ENCODE measurements around the gene MEIOSIN.
"Not testable (repeated sequence)": the region's sequence is repeated elsewhere in the genome, so short reads cannot be mapped to it uniquely, and the experiment has no call there.

MEIOSIN gene, protein sequence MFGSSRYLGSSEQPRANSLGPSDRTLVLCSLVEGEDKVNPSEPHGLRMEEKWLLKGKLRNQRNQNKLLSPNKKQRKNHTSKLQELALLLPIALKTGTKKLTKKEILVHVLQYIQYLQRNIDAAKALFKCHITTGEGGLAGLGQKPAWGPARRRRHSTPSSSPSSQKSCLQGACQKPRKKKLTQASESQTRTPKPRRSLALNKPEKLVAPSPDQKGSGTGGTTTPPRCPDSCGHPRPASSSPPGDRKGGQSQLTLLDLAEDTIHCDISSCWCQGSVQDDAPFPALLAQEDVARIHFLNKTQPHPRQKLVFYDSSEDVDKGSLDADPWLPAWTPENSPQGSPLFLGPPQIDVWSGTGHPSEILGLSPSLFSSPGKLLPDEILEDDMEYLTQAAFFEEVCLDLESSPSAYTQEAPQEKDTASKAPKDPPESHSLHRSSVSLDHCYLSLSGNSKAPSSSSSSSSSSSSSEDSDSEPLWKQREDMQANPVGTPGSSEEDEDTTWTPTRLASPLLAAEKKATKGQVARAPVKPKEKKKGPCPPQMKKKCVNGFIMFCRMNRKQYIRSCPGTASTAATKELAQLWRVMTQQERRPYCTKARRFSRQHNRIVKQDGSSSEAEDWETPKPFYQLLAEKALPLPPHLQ

DNA sequence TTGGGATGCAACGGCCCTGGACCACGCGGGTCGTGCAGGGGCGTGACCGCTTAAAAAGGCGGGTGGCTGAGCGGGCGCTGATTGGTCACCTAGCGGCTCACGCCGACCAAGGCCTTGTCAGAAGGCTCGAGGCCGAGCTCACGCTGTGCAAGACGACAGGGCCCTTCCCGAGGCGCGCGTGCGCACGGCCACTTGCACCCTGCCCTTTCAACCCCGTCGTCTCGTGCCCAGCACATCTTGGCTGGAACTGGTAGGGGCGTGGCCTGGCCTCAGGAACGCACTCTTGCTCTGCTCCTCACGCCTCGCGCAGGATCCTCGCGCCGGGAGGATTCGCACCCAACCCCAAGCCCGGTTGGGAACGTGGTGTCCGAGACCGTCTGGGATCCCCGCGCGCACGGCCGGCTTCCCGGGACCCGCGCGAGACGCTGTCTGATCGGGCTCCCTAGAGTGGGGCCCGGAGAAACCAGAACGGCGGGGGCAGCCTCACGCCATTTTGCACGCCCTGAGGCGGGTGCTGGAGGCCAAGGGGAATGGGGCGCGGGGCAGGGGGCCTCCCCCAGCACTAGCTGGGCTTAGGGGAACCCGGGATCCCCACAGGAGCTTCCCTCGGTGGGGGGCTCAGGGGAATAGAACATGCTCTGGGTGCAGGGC, at the start of gene MEIOSIN:
MEIOSIN (plus strand) TSS at position 280 of the 651 bp plus-strand sequence. CDS start 1,938 bp downstream, outside the sequence.
- DNase-seq = no peak

DNA sequence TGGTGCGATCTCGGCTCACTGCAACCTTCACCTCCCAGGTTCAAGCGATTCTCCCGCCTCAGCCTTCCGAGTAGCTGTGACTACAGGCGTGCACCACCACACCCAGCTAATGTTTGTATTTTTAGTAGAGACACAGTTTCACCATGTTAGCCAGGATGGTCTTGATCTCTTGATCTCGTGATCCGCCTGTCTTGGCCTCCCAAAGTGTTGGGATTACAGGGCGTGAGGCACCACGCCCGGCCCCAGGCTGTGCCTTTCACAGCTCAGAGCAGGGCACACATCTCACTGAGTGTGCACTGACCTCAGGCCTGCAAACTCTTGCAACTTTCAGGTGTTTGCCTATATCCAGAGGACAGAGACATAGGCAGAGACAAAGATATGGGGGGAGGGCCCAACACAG, 48.2 kb upstream of the MEIOSIN start:
- DNase-seq = not testable (repeated sequence)

DNA sequence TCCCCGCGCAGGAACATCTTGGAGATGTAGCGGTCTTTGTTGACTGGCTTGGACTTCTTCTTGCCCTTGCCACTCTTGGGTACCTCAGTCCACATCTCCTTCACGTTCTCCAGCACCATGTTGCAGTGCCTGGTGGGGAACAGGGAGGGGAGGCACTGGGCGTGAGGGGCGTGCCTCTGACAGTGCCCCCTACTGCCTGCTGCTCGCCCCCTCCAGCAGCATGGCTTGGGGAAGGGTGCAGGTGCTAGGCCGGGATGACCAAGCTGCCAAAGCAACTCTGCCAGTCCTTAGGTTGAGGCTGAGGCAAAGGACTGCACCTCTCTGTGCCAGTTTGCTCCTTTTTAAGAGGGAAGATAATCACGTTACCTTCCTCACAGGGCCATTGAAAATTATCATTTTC, 45.6 kb upstream of the MEIOSIN start:
- no peak for DNase-seq

DNA sequence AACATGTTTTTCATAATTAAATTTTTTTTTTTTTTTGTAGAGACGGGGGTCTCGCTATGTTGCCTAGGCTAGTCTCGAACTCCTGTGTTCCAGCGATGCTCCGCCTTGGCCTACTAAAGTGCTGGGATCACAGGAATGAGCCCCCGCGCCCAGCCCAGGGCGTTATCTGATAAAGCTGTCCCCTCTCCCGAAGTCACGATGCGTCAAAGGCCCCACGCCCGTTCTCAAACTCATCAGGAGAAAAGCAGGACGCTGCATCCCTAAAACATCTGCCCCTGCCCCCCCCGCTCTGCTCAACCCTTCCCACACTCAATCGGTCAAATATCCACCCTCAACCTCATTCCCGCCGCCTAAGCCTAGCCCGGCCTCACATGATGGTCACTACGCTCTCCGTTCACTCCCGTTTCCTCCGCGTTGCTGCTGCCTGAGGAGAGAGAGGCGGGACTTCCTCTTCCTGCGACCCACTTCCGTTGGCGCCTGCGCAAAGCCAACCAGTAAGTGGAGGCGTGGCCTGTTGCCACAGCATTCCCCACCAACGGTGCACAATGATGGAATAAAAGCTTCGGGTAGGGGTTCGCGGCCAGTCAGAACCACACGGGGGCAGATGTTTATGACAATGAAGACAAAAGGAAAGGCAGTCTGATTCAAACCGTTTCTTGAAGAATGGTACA, 41.6 kb upstream of the MEIOSIN start, which contains the start of gene SNRPD2:
SNRPD2 (minus strand) TSS at position 438 of the 671 bp plus-strand sequence; CDS start at position 373, 65 bp downstream.
- DNase-seq = peak; percentile 97

DNA sequence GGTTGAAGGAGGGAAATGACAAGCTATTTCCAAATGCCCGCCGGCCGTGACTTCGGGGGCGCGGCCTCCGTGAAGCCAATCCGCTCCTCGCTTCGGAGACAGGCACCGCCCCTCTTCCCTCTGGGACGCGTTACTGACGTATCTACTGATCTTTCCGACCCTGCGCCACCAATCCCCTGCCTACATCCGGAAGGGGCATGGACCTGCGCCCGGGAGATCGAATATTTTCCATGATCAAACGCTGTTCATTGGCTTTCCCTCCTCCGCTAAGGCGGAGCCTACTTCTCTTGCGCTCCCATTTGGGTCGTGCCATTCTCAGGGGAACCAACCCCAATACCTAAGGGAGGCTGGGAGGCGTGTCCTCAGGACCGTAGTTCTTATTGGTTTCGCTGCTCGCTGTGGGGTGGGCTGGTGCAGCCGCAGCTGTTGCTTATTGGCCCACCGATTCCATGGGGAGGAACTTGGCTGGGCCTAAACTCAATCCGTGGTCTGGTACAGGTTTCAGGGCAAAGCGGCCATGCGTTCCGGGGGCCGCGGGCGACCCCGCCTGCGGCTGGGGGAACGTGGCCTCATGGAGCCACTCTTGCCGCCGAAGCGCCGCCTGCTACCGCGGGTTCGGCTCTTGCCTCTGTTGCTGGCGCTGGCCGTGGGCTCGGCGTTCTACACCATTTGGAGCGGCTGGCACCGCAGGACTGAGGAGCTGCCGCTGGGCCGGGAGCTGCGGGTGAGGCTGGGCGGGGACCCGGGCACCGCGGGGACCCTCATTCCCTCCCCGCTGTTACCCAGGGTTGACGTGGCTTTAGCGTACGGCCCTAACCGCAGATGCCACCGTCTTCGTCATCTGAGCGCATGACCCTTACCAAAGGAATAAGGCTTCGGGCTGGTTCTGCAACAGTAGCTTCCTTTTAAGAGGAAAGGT, 40.8 kb upstream of the MEIOSIN start, which contains the start of gene QPCTL:
QPCTL (plus strand) TSS at position 480 of the 919 bp plus-strand sequence; CDS start at position 518, 38 bp downstream.
- DNase-seq = peak; percentile 99

DNA sequence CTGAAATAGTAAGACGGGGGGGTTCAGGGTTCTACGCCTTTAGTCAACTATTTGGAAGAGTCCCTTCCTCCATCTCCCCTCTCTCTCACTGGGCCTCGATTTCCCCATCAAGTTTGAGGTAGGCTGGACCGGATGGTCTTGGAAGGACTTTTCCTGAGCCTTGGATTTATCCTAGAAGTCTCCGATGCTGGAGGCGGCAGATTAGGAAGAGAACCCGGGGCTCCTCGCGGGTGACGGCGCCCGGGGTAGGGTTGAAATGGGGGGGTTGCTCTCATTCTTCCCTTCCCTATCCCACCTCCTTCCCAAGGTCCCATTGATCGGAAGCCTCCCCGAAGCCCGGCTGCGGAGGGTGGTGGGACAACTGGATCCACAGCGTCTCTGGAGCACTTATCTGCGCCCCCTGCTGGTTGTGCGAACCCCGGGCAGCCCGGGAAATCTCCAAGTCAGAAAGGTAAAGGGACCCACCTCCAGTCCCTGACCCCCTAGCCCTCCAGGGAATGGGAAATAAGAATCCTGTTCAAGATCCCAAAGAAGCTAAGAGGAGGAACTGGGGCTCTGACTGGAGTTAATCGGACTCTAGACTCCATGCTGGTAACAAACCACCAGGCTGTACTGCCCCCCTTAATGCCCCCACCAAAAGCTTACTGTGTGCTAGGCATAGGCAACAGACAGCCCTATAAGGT, 40.0 kb upstream of the MEIOSIN start:
- peak; percentile 83 for DNase-seq

DNA sequence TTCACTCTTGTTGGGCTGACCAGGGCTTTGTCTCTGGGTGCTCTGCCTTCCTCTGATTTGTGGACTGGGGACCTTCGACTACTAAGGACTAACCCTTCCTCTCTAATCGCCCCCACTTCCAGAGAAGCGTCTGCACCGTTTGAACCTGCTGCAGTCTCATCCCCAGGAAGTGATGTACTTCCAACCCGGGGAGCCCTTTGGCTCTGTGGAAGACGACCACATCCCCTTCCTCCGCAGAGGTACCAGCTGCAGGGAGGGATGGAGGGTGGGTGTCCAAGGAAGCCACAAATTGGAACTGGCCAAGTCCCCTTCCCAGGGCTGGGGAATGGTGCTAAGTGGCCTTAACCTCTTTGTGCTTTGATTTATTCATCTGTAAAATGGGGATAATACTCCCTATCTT, 31.6 kb upstream of the MEIOSIN start:
- DNase-seq = no peak

DNA sequence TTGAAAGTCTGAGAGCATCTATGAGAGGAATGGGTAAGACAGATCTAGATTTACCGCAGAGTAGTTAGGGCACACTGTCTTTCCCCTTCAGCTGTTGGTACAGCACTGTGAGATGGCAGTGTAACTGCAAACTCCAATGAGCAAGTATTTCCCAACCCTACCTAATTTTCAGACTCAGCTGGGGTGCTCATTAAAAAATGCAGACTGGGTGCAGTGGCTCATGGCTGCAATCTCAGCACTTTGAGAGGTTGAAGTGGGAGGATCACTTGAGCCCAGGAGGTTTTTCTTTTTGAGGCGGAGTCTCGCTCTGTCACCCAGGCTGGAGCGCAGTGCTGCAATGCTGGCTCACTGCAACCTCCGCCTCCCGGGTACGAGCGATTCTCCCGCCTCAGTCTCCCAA, 28.1 kb upstream of the MEIOSIN start:
- DNase-seq = no peak

DNA sequence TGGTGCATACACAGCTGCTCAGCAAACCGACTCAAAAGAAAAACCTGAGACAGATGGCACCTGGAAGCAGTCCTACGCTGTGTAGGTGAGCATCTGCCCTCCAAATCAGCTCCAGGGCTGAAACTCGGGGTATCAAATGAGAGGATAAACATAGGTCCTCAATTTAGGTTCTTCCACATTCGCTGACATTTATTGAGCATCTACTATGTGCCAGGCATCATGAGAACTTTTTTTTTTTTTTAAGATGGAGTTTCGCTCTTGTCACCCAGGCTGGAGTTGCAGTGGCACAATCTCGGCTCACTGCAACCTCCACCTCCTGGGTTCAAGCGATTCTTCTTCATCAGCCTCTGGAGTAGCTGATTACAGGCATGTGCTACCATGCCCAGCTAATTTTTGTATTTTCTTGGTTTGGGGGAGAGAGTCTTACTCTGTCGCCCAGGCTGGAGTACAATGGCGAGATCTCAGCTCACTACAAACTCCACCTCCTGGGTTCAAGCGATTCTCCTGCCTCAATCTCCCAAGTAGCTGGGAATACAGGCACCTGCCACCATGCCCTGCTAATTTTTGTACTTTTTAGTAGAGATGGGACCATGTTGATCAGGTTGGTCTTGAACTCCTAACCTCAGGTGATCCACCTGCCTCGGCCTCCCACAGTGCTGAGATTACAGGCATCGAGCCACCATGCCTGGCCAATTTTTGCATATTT, 27.4 kb upstream of the MEIOSIN start:
- no peak for DNase-seq

DNA sequence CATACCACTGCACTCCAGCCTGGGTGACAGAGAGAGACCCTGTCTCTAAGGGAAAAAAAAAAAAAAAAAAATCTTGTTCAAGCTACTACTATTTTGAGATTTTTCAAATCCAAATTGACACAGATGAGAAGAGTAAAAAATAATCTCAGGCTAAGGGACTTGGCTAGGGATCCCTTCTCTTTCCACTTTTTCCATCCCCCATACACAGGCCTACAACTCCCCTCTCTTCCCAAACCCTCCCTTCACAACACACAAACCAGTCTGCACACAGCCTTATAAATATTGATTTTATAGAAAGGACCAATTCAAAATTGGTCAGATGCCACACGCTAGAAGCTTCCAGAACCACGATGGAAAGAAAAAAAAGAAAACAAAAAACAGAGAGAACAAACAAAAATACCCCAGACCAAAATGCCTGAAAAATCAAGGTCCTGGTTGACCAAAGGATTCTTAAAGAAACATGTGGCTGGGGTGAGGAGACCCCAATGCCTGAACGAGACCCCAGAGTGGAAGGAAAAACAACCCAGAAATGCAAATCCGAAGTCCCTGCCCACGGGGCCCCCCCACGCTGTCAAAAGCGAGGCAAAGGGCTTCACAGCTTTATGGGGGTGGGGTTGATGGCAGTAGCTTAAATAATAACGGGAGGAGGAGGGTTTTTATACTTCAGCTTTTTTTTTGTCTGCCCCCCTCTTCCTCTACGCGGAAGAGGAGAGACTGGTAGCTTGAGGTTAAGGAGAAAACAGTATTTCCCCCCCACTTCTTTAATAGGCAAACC, 22.7 kb upstream of the MEIOSIN start:
- DNase-seq = no peak

DNA sequence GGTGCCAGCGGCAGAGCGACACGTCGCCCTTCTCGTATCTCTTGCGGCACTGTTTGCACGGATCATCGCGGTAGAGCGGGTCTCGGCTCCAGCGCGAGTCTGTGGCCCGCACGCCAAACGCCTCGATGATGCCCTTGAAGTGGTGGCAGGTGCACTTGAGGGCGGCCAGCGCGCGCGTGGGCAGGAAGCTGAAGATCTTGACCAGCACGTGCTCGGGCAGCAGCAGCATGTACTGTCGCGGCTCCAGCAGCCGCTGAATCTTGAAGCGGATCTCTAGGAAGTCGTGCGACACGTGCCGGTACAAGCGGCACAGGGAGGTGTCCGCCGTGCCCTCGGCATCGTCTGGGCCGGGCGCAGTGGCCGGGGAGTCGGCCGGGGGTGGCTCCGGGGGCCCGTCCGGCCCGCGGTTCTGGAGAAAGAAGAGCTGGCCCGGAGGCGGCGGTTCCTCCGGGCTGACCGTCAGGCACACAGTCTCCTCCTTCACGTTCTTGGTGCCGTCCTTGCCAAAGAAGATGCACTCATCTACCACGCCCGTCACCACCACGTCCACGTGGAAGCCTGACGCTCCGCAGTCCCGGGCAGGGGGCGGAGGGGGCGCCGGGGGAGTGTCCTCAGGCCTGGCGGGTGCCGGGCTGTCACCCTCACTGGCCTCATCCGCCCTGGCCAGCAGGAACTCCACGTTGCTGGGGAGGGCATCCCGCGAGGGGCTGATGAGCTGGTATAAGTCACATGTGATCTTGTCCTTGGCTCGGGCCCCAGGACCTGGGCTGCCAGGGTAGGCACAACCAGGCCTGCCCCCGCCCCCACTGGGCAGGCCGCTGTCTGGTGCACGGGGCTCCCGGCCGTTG, 21.2 kb upstream of the MEIOSIN start:
- DNase-seq = no peak

DNA sequence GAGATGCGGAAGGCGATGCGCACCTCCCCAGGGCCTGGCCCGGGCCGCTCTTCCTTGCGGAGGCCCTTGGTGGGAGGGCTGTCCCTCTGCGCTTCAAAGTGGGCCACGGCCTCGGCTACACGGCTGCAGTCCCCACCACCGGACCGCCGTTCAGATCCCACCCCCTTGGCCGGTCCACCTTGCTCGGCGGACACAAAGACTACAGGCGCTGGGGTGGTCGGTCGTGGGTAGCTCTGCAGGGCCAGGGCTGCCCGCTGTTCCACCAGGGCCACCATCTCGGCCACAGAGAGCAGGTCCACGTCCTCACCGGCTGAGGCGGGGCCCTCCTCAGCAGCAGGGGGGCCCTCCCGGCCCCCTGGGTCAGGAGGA, 20.6 kb upstream of the MEIOSIN start:
- no peak for DNase-seq

DNA sequence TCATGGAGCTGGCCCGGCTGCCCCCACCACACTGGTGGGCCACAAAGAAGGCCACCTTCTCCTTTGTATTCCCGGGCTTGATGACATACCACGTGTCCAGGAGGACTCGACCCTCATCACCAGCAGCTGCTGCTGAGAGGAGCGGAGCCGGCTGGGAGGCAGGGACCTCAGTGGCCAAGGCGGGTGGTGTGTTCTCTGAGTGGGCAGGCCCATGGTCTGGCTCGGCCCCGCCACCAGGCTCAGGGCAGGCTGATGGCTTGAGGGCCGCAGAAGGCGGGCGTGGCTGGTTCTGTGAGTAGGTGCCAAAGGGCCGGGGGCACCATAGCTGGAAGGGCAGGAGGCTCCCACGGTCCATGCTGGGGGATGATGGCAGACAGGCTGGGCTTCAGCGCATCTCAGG, 20.1 kb upstream of the MEIOSIN start:
- DNase-seq = no peak

DNA sequence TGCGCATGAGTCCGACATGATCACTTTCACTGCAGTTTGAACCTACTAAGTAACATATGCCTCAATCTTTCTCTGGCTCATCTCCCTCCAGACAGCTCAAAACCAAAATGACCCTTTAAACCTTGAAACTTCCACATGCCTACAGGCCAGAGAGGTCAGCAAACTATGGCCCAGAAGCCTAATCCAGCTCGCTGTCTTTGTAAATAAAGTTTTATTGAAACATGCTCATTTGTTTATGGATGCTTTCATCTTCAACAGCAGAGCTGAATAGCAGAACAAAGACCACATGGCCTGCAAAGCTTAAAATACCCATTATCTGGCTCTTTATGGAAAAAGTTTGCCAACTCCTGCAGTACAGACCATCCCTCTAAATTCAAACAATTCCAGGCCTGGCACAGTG, 18.1 kb upstream of the MEIOSIN start:
- DNase-seq = no peak

DNA sequence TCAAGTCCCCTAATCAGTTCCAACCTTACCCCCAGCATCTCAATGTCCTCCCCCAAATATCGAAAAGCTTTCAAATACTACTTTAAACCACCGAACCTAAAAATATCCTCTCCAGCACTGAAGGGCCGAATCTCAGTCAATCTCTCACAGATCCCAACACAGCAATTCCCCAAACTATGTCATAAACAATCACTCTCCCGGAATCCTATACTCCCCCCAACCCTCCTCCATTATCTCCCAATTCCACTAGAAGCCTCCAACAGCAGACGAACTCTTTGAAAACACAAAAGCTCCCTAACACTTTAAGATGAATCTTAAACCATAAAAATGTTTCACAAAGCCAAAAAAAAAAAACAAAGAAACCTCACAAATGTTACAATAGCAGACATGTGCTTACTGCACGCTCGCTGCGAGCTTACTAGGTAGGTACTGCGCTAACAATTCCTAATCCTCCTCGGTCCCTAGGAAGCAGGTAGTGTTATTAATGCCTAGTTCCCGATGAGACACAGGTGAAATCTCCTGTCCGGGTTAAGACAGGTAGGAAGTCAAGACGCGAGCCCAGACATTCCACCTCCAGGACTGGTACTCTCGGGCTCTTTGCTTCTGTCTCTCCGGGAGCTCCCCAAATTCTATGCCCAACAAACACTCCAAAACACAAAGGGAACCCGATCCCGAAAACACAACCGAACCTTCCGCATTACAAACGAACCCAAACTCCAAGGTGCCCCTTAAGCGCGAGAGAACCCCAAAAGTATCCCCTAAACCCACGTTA, 16.7 kb upstream of the MEIOSIN start:
- no peak for DNase-seq

DNA sequence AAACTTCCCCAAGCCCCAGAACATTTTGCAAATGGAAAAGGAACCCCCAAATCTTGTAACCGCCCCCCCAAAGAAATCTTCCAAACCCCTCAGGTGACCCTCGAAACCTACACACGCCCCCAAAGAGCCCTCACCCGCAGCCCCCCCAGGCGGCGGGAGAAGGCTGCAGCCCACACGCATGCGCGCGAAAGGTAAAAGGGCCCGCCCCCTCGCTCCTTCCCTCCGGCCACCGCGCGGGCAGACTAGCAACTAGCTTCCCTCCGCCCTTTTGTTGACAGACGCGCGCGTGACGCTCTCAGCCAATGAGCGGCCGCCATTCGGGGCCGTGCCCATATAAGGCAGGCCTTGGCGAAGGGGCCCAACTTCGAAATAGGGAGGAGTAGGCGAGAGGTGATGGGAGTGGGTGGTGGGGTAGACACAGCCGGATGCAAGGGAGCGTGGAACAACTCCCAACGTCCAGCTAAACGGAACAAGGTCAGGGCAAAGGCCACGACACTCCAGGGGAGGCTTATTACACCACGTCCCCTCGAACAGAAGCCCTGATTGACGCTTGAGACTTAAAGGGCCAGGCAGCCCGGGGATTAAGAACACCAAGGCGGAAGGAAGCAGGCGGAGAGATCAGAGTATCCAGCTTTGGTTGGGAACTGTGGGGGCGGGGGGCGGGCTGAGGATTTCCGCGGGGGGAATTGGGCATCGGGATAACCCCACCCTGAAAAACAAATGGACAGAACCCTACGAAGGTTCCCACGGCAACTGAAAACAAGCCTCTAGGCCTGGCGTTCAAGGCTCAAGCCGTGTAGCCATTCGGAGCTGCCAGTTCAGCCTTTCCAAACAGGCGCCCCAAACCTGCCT, 15.9 kb upstream of the MEIOSIN start:
- peak; percentile 99 for DNase-seq
